Measurements from ENCODE around the gene TAF7L. TPM values are rescaled to one million over a fixed set of nuclear protein-coding genes. Genes with fewer than 3 reads are reported as not detected.

Gene TAF7L
- total RNA-seq, 1 donor from 2014 or later, result 0.31 TPM

GRCh38 chrX:101241531-101241930 is 49.6 kb downstream of the TAF7L start:
- DNase-seq (ENCODE audit: low spot score), result no peak
- Mint-ChIP-seq H3K27ac (ENCODE audit: unreplicated experiment) (no peak overlapping the region), H3K27me3 (ENCODE audit: unreplicated experiment) (peaks cover 2% of the 10 kb centered on the region), H3K4me3 (ENCODE audit: unreplicated experiment) (no peak overlapping the region), H3K4me1 (ENCODE audit: unreplicated experiment) (no peaks in the 10 kb centered on the region), H3K9me3 (ENCODE audit: unreplicated experiment) (no peaks in the 10 kb centered on the region), H3K36me3 (ENCODE audit: low read depth, unreplicated experiment) (peaks cover 3% of the 10 kb centered on the region)
- TF ChIP-seq, protein P1, sequence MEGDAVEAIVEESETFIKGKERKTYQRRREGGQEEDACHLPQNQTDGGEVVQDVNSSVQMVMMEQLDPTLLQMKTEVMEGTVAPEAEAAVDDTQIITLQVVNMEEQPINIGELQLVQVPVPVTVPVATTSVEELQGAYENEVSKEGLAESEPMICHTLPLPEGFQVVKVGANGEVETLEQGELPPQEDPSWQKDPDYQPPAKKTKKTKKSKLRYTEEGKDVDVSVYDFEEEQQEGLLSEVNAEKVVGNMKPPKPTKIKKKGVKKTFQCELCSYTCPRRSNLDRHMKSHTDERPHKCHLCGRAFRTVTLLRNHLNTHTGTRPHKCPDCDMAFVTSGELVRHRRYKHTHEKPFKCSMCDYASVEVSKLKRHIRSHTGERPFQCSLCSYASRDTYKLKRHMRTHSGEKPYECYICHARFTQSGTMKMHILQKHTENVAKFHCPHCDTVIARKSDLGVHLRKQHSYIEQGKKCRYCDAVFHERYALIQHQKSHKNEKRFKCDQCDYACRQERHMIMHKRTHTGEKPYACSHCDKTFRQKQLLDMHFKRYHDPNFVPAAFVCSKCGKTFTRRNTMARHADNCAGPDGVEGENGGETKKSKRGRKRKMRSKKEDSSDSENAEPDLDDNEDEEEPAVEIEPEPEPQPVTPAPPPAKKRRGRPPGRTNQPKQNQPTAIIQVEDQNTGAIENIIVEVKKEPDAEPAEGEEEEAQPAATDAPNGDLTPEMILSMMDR (IDR thresholded peaks at IDR 0.05; ENCODE audit: unreplicated experiment), result no peak

DNA sequence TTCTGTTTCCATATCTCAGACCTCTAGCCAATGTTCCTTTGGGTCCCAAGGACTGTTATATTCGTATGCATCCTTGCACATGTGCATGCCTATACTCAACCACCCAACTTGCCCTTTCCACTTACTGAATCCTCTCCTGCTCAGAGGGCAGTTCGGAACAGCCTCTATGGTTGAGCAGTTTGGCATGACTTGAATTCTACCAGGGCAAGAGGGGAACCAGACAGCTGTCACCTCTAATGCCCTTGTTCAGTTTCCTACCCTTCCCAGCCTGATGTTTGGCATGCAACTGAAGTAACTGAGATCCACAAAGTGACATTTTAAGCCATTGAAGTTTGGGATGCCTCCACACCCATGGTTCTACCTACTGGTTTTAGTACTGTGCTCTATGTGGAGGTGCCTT is 54.1 kb downstream of the TAF7L start:
- H3K36me3 Mint-ChIP-seq (ENCODE audit: low read depth, unreplicated experiment), result no peaks in the 10 kb centered on the region
- H3K27me3 Mint-ChIP-seq (ENCODE audit: unreplicated experiment), result no peaks in the 10 kb centered on the region
- no peak overlapping the region for H3K4me3 Mint-ChIP-seq (ENCODE audit: unreplicated experiment)
- no peak overlapping the region for H3K27ac Mint-ChIP-seq (ENCODE audit: unreplicated experiment)
- no peaks in the 10 kb centered on the region for H3K9me3 Mint-ChIP-seq (ENCODE audit: unreplicated experiment)
- TF ChIP-seq, protein P1 (IDR thresholded peaks at IDR 0.05; ENCODE audit: unreplicated experiment), result no peak
- no peak for DNase-seq (ENCODE audit: low spot score)
- H3K4me1 Mint-ChIP-seq (ENCODE audit: unreplicated experiment), result peaks cover 6% of the 10 kb centered on the region

- no peak overlapping the region for H3K27ac Mint-ChIP-seq (ENCODE audit: unreplicated experiment)
- no peaks in the 10 kb centered on the region for H3K27me3 Mint-ChIP-seq (ENCODE audit: unreplicated experiment)
- no peaks in the 10 kb centered on the region for H3K36me3 Mint-ChIP-seq (ENCODE audit: low read depth, unreplicated experiment)
- no peak for DNase-seq (ENCODE audit: low spot score)
- TF ChIP-seq, protein P1 (IDR thresholded peaks at IDR 0.05; ENCODE audit: unreplicated experiment), result no peak
- peaks cover 7% of the 10 kb centered on the region for H3K4me1 Mint-ChIP-seq (ENCODE audit: unreplicated experiment)
- H3K9me3 Mint-ChIP-seq (ENCODE audit: unreplicated experiment), result no peaks in the 10 kb centered on the region
- no peak overlapping the region for H3K4me3 Mint-ChIP-seq (ENCODE audit: unreplicated experiment)
Measured at GRCh38 chrX:101232316-101232715, 58.8 kb downstream of the TAF7L start.

- Mint-ChIP-seq H3K4me3 (ENCODE audit: unreplicated experiment) (no peak overlapping the region), H3K27me3 (ENCODE audit: unreplicated experiment) (no peaks in the 10 kb centered on the region), H3K36me3 (ENCODE audit: low read depth, unreplicated experiment) (no peaks in the 10 kb centered on the region), H3K9me3 (ENCODE audit: unreplicated experiment) (no peaks in the 10 kb centered on the region), H3K4me1 (ENCODE audit: unreplicated experiment) (peaks cover 7% of the 10 kb centered on the region), H3K27ac (ENCODE audit: unreplicated experiment) (no peak overlapping the region)
- TF ChIP-seq, protein P1 (IDR thresholded peaks at IDR 0.05; ENCODE audit: unreplicated experiment), result no peak
- DNase-seq (ENCODE audit: low spot score), result no peak
Measured at GRCh38 chrX:101231080-101231479, 60.1 kb downstream of the TAF7L start.

GRCh38 chrX:101230636-101231035 is 60.5 kb downstream of the TAF7L start:
- Mint-ChIP-seq H3K36me3 (ENCODE audit: low read depth, unreplicated experiment) (no peaks in the 10 kb centered on the region), H3K4me1 (ENCODE audit: unreplicated experiment) (peaks cover 7% of the 10 kb centered on the region), H3K4me3 (ENCODE audit: unreplicated experiment) (no peak overlapping the region), H3K27ac (ENCODE audit: unreplicated experiment) (no peak overlapping the region), H3K27me3 (ENCODE audit: unreplicated experiment) (no peaks in the 10 kb centered on the region), H3K9me3 (ENCODE audit: unreplicated experiment) (no peaks in the 10 kb centered on the region)
- DNase-seq (ENCODE audit: low spot score), result no peak
- TF ChIP-seq, protein P1 (IDR thresholded peaks at IDR 0.05; ENCODE audit: unreplicated experiment), result no peak

Measured in endothelial cell (in vitro differentiated cells).